ENCODE measurements around the gene CEP192. TPM values are rescaled to one million over a fixed set of nuclear protein-coding genes. Genes with fewer than 3 reads are reported as not detected.

CEP192 gene
- polyA plus RNA-seq, 1 of the 3 experiments (the other 2 are of a cell fraction), result 9.4 TPM

- Histone ChIP-seq H3K4me3 (ENCODE audit: low read depth in 2 of 2, low read length in 1 of 2) (no peak overlapping the region), H3K36me3 (replicated peaks in 1 of 2; ENCODE audit: control insufficient read depth in 1 of 2, insufficient read depth in 2 of 2, low read length in 1 of 2) (no peaks in the 10 kb centered on the region), H2AFZ (ENCODE audit: low read depth) (no peak overlapping the region), H3K4me2 (no peak overlapping the region), H3K4me1 (ENCODE audit: control insufficient read depth in 1 of 2, insufficient read depth in 2 of 2, low read depth in 1 of 2, low read length in 1 of 2) (peaks cover 0 to 4% of the 10 kb centered on the region in 2 experiments; a peak in 1 of 4 replicates), H3K9me2 (no peaks in the 10 kb centered on the region), H3K9ac (no peak overlapping the region), H3K9me3 (no peaks in the 10 kb centered on the region), H3F3A (replicated peaks; ENCODE audit: insufficient read depth) (no peaks in the 10 kb centered on the region), H4K20me1 (ENCODE audit: insufficient read depth) (no peaks in the 10 kb centered on the region), H3K27ac (ENCODE audit: low read depth in 2 of 2, low read length in 1 of 2) (no peak overlapping the region), H3K79me2 (ENCODE audit: insufficient read depth) (no peaks in the 10 kb centered on the region), H3K27me3 (ENCODE audit: insufficient read depth) (no peaks in the 10 kb centered on the region)
- ChIA-PET CTCF (interaction anchor here (2.8 kb wide), 1 partner anchor 14 kb away, joined by 11 read pairs; no protein-coding TSS in a partner anchor), POLR2A (no interaction called here)
- TF ChIP-seq EZH2phosphoT487 (IDR thresholded peaks at IDR 0.05; ENCODE audit: borderline replicate concordance, low read depth) (no peak), RCOR1 (IDR thresholded peaks at IDR 0.05; ENCODE audit: low read length) (no peak), ELF1 (IDR thresholded peaks at IDR 0.05) (no peak), TCF12 (IDR thresholded peaks at IDR 0.05) (no peak)
- TF ChIP-seq, protein P1, sequence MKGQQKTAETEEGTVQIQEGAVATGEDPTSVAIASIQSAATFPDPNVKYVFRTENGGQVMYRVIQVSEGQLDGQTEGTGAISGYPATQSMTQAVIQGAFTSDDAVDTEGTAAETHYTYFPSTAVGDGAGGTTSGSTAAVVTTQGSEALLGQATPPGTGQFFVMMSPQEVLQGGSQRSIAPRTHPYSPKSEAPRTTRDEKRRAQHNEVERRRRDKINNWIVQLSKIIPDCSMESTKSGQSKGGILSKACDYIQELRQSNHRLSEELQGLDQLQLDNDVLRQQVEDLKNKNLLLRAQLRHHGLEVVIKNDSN (IDR thresholded peaks at IDR 0.05; ENCODE audit: borderline replicate concordance, low read depth), result no peak
- WGBS (ENCODE audit: low lambda C conversion rate), result 76% methylated on average over 14 of the region's 14 CpGs
- no peak for DNase-seq
Observed at GRCh38 chr18:13173578-13174145, 182.5 kb downstream of the CEP192 start.

Other genes with a start within 250 kb of the CEP192 start
- 11.2 and 13.0 TPM in 2 replicates for gene PTPN2, start 107.1 kb upstream of the CEP192 start, polyA plus RNA-seq (2012; rRNA removed)
- gene SEH1L, start 43.4 kb upstream of the CEP192 start, polyA plus RNA-seq (2012; rRNA removed), result 29.8 and 30.4 TPM in 2 replicates
- gene LDLRAD4, start 227.4 kb downstream of the CEP192 start, polyA plus RNA-seq (2012; rRNA removed), result 0.16 and 0.32 TPM in 2 replicates

Data from SK-N-SH (cell line).